Muscle of arm (tissue), 12 donors: Measurements from ENCODE around the gene CLCN1. TPM values are rescaled to one million over a fixed set of nuclear protein-coding genes. Genes with fewer than 3 reads are reported as not detected.

Experiments used
- DNase-seq: peaks from one replicate; pipeline ENCODE4 v3.0.0-alpha.2; 2013
- polyA plus RNA-seq, 12 donors: library from polyadenylated mRNA; unstranded; fragments of 120-200 nt; gene quantifications; one replicate each; pipeline ENCODE4 v1.2.1, GENCODE V29; 2013; ENCODE audit not compliant: insufficient read length in 12 of 12

The CLCN1 gene
- polyA plus RNA-seq, 12 donors: 0.36 to 4.5 (median 1.9) TPM; not detected in 2

DNA sequence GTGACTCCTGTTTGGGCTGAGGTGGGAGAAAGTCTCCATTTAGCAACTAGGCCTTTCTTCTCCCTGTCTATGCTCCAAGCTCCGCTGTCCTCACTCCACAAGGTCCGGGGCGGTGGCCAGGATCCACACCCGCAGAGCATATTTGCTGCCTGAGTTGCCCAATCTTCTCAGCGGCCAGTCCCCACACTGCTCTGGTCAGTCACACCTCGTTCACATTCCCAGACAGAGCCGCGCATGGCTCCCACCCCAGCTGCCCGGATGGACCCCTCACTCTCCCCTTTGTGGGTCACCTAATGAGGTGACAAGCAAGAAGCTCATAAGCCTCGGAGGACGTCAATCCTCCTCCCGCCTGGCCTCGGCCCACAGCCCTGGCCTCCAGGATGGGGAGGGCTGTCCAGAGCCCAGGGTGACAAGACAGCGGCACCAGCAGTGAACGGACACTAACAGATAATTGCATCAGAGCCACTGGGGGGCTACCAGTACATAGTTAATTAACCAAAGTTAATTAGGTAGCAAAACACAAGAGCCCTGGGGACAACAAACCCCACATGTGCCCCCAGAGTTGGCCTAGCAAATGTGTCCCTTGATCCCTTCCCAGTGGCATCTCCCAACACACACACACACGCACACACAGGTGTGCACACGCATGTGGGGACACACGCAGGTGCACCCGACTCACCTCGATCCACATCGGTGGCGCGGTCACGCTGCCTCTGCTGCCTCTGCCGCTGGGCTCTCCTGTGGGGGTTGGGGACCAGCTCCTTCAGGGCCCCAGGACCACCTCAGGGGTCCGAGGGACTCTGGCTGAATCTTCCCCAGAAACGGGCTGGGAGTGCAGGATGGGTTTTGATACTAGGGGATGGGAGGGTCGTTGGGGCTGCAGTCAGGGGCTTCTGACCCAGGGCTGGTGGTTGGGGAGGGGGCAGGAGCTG is 81.0 kb downstream of the CLCN1 start:
- no peak for DNase-seq

DNA sequence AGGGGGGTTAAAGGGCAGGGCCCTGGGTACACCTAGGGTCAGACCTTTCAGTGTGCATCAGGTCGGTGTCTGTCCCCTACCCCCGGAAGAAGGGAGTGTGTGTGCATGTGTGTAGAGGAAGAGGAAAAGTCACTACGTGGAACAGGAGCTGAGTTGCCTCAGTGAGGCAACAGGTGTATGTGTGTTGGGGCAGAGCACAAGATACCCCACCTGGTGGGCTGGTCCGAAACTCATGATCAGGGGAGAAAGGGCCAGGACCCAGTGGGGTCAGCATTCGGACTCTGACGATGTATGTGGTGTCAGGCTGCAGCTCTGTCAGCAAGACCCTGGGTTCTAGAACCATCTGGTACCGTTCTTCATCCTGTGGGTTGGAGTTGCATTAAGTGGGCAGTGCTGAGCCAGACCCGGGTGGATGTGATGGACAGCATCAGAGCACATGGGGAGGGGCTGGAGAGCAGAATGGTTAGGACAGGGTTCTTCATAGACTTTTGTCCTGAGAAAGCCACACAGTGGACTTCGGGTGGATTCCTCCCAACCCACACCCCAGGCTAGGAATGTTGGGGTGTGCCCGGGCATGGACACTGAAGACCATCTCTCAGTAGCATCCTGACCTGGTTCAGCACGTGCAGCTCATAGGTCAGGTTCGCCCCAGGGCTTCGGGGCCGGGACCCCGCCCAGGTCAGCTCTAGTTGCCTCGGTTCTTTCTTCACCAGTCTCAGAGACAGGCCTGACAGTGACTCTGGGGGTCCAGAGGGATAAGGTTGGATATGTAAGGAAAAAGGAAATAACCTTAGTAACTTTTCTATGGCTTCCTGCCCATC is 82.0 kb downstream of the CLCN1 start:
- no peak for DNase-seq

DNA sequence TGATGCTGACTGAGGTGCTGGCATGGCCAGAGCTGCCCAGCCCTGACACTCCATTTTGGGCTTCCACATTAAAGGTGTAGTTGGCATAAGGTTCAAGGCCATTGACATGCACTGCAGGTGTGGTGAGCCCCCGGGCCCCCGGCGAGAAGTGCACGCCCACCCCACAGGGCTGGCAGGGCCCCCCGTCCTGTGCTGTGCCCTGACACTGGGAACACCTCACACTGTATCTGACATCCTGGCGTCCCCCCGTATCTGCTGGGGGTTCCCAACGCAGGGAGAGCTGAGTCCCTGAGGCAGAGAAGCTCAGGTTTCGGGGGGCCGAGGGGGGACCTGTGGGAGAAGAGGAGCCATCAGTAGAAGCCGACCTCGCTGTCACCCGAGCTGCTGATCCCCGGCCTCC is 82.7 kb downstream of the CLCN1 start:
- DNase-seq: no peak

DNA sequence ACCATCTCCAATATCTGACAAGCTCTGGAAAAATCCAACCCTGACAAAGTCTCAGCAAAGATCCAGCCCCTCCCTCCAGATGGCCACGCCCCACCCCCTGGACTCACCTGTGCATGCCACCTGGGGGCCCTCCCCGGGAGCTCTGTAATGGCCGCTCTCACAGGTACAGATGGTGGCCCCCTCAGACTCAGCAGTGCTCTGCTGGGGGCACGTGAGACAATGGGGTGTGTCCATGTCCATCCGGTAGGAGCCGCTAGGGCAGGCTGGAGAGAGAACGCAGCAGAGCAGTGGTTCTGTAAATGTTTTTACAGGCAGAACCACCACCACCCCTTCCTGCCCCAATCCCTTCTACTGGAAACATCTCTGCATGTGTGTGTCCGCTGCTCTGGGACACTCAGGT is 83.2 kb downstream of the CLCN1 start:
- no peak for DNase-seq

DNA sequence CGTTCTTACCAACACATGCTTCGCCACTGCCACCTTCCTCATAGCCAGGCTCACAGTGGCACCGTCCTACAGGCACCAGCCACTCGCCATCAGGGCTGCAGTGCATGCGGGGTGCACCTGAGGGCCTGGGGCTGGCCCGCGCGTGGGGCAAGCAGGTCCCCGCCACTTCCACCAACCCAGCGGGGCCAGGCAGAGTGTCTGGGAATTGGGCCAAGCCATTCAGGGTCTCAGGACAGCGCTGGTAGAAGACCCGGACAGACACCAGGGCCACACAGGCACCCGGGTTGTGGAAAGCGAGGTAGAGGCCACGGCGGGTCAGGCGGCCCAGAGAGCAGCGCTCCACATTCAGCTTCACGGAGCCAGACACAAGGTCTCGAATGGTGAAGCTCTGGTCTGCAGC is 83.7 kb downstream of the CLCN1 start:
- no peak for DNase-seq

DNA sequence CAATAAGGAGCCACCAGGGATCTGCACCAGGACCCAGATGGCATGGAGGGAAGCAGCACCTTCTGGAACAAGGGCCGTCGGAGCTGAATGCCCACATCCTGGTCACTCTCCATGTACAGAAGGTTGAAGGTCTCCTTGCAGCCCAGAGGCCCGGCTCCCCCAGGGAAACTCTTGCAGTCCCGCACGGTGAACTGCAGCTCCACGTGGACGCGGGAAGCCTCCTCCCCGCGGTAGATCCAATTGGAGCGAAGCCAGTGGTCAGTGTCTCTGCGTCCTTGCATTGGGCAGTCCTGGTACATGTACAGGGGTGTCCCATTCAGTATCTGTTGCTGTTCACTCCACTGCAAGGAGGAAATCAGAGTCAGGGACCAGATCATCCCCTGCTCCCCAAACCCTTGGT is 85.4 kb downstream of the CLCN1 start:
- no peak for DNase-seq

Other genes with a start within 250 kb of the CLCN1 start
- gene PIP, start 184.0 kb upstream of the CLCN1 start, polyA plus RNA-seq: not detected
- not detected for gene TAS2R39, start 132.7 kb upstream of the CLCN1 start, polyA plus RNA-seq
- gene TAS2R40, start 94.1 kb upstream of the CLCN1 start, polyA plus RNA-seq: not detected
- 100 to 1,000 TPM in 2 of 12 donors, 10 to 100 TPM in 9, not detected in 1; 72.2 to 111 (median 84.4) TPM for gene GSTK1, start 52.7 kb upstream of the CLCN1 start, polyA plus RNA-seq
- 1 to 10 TPM in 4 of 12 donors, under 1 TPM in 6, not detected in 2; 0.53 to 4.1 (median 0.98) TPM for gene TMEM139, start 31.2 kb upstream of the CLCN1 start, polyA plus RNA-seq
- 10 to 100 TPM; 19.8 to 99.7 (median 24.2) TPM for gene CASP2, start 27.8 kb upstream of the CLCN1 start, polyA plus RNA-seq
- 10 to 100 TPM in 1 of 12 donors, 1 to 10 TPM in 10, not detected in 1; 1.6 to 10.3 (median 2.1) TPM for gene FAM131B, start 46.6 kb downstream of the CLCN1 start, polyA plus RNA-seq
- gene ZYX, start 65.2 kb downstream of the CLCN1 start, polyA plus RNA-seq: 100 to 1,000 TPM in 11 of 12 donors, not detected in 1; 151 to 656 (median 188) TPM
- 10 to 100 TPM in 1 of 12 donors, 1 to 10 TPM in 9, not detected in 2; 1.5 to 15.4 (median 3.8) TPM for gene EPHA1, start 92.7 kb downstream of the CLCN1 start, polyA plus RNA-seq
- not detected for gene TAS2R60, start 127.3 kb downstream of the CLCN1 start, polyA plus RNA-seq
- not detected for gene TAS2R41, start 161.8 kb downstream of the CLCN1 start, polyA plus RNA-seq